ENCODE results near the gene SMAD5. TPM values are rescaled to one million over a fixed set of nuclear protein-coding genes. Genes with fewer than 3 reads are reported as not detected.

Gene SMAD5
- 8.8 TPM for polyA plus RNA-seq (2012; ENCODE audit: missing spikeins)

DNA sequence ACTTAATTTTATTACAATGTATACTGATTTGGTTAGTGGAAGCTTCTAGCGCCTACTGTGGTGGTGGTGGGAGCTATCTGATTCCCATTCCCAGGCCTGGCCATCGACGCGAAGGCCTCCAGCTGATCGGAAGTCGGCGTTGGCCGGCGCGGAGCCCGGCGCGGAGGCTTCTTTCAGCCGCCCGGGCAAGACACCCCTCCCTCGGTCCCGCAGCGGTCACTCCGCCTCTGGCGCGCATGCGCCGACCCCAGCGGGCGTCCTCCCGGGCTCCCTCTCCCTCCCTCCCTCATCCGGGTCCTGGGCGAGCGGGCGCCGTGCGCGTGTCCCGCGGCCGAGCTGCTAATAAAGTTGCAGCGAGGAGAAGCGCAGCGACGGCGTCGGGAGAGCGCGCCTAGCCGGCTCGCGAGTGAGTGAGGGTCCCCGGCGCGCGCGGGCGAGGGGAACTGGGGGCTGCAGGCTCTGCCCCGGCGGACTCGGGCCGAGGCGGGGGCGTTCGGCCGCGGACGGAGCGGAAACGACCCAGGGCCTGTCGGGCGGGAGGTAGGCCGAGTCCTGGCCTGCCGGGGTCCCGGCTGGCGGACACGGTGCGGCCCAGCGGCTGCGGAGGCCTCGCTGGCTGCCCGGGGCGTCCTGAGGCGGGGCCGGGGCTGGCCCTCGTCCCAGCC lies at the start of gene SMAD5:
SMAD5 (plus strand) TSS at position 289 of the 665 bp plus-strand sequence. CDS start 20,916 bp downstream, outside the sequence.
- TF ChIP-seq TAF1 (IDR thresholded peaks at IDR 0.05; ENCODE audit: borderline replicate concordance, low read depth, low read length), result no peak
- peak; percentile 46; the same call in 1 of the 2 replicates for TF ChIP-seq POLR2A (IDR thresholded peaks at IDR 0.05; ENCODE audit: low read depth, low read length)
- DNase-seq (ENCODE audit: insufficient read length) (peak; percentile 97), FAIRE-seq (peak; percentile 96)

DNA sequence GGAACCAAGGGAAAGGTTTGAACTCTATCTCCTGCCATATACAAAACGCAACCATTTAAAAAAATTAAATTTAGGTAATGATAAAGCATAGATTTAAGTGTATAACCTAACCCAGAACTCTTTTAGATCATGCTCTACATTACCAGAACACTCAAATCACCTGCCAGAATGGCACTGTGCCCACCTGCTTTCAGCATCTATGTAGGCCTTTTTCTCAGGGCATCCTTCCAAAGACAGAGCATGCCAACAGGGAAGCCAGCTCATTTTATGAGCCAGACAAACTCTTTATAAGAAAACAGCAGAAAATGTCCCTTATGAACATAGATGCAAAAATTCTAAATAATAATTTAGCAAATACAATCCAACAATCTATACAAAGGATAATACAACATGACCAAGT lies 47.9 kb upstream of the SMAD5 start:
- FAIRE-seq (no peak), DNase-seq (ENCODE audit: insufficient read length) (no peak)
- no peak for TF ChIP-seq TAF1 (IDR thresholded peaks at IDR 0.05; ENCODE audit: borderline replicate concordance, low read depth, low read length)
- TF ChIP-seq POLR2AphosphoS5 (IDR thresholded peaks at IDR 0.05; ENCODE audit: low read depth, low read length), result no peak
- TF ChIP-seq POLR2A (IDR thresholded peaks at IDR 0.05; ENCODE audit: low read depth, low read length), result no peak

DNA sequence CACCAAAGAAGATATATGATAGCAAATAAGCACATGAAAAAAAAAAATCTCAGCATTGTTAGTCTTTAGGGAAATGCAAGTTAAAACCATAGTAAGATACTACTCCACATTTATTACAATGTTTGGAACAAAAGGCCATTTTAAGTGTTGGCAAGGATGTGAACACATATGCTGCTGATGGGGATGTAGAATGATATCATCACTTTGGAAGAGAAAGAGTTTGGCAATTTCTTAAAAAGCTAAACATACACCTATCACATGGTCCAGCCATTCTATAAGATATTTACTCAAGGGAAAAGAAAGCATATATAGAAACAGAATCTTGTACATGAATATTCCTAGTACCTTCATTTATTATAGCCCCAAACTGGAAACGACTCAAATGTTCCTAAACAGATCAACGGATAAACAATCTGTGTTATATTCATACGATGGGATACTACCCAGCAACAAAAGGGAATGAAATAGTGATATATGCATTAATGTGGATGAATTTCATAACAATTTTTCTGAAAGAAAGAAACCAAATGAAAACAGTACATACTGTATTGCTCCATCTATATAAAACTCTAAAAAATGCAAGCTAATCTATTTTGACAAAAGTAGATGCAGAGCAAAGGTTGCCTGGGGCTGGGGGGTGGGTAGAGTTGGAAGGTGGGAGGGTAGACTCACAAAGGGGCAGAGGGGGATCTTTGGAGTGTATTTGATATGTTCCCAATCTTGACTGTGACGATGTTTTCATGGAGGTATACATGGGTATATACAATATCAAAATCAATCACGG lies 45.7 kb upstream of the SMAD5 start:
- FAIRE-seq, result no peak
- DNase-seq (ENCODE audit: insufficient read length), result no peak
- TF ChIP-seq TAF1 (IDR thresholded peaks at IDR 0.05; ENCODE audit: borderline replicate concordance, low read depth, low read length) (no peak), POLR2AphosphoS5 (IDR thresholded peaks at IDR 0.05; ENCODE audit: low read depth, low read length) (no peak), POLR2A (IDR thresholded peaks at IDR 0.05; ENCODE audit: low read depth, low read length) (no peak)

DNA sequence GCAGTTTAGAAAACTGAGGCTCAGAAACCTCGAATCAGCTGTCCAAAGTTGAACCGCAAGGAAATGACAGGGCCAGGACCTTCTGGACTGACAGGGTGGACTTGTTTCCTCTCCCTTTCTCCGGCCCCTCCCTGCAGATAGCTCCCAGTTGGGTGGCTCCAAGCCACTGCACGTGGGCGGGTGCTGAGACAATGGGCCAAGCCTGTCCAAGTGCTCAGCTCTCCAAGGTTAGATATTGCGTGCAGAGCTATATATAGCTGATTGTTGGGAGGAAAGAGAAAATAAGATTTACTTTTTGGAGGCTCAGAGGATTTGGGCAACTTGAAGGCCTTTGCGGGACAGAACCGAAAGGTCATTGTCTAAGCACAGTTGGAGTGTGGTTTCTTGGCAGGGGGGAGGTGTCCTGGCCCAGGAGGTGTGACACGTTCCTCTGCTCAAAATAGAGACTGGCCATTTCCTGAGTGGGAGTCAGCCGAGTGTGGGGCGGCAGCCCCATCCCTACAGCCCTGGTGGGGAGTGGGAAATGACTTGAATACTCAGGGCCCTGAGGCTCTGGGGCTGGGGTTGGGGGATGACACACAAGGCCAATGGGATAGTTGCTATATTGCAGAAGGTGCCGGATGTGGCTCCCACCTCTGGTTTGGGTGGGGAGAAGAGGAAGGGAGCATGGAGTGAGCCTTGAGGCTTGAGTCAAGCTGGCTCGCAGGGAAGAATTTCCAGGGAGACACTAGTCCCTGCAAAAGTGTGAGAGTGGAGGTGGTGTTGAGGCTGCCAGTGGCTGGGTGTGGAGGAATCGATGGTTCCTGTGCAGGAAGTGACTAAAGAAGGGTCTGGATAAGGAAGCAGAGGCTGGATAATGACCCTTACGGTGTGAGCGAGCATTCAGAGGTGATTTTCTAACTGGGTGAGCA lies 44.4 kb upstream of the SMAD5 start:
- FAIRE-seq (no peak), DNase-seq (ENCODE audit: insufficient read length) (no peak)
- TF ChIP-seq POLR2A (IDR thresholded peaks at IDR 0.05; ENCODE audit: low read depth, low read length), result no peak
- TF ChIP-seq TAF1 (IDR thresholded peaks at IDR 0.05; ENCODE audit: borderline replicate concordance, low read depth, low read length), result no peak
- TF ChIP-seq POLR2AphosphoS5 (IDR thresholded peaks at IDR 0.05; ENCODE audit: low read depth, low read length), result no peak

DNA sequence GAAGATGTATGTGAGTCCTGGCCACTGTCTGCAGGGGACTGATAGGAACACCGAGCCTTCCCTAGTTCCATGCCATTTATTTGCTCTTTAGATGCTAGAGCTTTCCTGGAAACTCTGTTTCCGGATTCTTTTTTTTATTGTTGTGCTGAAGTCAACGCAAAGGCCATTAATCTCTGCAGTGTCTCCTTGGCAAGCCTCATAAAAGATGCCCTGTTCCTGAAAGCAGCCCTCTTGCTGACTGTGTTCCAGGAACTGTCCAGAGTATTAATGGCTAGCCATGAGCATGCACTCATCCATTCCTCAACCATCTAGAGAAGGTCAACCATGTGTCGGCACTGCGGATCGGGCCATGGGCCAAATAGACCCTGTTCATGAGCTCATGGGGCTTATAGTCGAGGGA lies 42.9 kb upstream of the SMAD5 start:
- TF ChIP-seq POLR2A (IDR thresholded peaks at IDR 0.05; ENCODE audit: low read depth, low read length) (no peak), POLR2AphosphoS5 (IDR thresholded peaks at IDR 0.05; ENCODE audit: low read depth, low read length) (no peak), TAF1 (IDR thresholded peaks at IDR 0.05; ENCODE audit: borderline replicate concordance, low read depth, low read length) (no peak)
- FAIRE-seq (no peak), DNase-seq (ENCODE audit: insufficient read length) (no peak)

DNA sequence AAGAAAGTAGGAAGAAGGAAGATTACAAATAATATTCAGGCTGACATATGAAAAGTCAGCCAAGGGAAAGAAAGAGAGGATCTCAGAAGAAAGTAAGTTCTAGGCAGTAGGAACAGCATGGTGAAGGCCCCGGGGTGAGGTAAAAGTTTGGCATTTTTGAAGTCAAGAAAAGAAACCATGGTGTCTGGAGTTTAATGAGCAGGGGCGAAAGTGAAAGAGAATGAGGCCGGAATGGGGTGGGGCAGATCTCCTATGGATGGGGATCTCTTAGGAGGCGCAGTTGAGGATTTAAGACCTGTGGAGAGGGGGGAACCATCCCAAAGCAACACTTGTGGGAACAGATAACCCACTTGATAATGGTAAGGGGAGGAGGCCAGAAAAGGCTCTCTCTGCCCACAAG lies 42.3 kb upstream of the SMAD5 start:
- no peak for TF ChIP-seq POLR2AphosphoS5 (IDR thresholded peaks at IDR 0.05; ENCODE audit: low read depth, low read length)
- no peak for TF ChIP-seq TAF1 (IDR thresholded peaks at IDR 0.05; ENCODE audit: borderline replicate concordance, low read depth, low read length)
- TF ChIP-seq POLR2A (IDR thresholded peaks at IDR 0.05; ENCODE audit: low read depth, low read length), result no peak
- FAIRE-seq (no peak), DNase-seq (ENCODE audit: insufficient read length) (no peak)

DNA sequence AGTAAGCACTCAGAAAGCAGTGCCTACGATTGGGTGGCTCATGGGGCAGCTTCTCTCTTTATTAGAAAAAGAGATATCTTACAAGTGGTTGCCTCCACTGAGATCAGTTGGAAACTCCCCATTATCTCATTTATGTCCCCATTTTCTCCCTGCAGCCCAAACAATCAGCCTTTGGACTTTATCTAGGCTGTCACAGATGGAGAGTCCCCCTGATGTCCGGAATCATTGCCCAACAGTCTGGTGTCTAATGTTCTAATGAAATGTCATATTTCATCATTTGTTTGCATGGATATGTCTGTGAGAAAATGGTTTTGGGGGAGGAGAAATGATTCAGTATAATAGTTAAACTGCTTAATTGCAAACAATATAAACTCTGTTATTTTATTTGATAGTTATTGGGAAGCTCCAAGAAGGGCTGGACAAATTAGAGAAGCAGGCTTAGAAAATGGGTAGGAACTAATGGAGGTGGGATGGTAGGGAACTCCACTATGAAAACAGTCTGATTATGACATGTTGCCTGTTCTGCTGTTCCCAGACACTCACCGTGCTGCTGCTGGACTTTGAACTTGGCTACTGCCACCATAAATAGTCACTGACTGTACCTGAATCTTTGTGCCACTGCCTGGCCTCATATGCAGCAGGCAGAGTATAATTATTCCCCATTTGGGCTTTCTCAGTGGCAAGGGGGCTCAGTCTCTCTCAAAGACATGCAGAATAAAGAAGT lies 38.3 kb upstream of the SMAD5 start:
- no peak for TF ChIP-seq TAF1 (IDR thresholded peaks at IDR 0.05; ENCODE audit: borderline replicate concordance, low read depth, low read length)
- TF ChIP-seq POLR2AphosphoS5 (IDR thresholded peaks at IDR 0.05; ENCODE audit: low read depth, low read length), result no peak
- FAIRE-seq, result no peak
- no peak for DNase-seq (ENCODE audit: insufficient read length)

DNA sequence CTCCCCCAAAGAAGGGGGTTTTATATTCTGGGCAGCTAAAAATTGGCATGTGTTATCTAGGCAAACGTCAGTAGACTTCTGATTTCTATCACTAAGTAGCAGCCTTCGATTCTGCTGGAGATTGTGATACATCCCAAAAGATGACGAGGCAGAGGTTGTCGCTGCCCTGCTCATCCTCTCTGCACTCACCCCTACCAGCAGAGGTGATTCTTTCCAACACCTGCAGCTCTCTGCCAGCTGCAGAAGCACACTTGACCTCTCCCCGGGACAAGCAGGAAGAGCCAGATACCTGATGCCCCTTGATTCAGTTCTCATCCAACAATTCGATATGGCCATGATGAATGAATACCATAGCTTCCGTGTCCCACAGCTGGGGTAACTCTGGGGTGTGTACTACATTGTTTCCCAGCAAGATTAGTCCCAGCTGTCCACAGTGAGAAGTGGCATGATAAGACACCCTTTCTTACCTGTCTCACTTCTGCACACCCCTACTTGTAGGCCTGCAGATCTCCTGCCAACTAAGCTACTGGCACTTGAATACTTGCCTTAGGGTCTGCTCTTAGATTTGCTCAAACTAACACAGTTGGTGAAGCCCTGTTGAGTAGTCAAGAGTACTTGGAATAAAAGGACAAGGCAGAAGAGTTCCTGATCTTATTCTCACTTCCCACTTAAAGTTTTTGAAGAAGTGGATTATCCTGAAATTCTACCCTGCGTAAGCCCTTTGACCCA lies 37.6 kb upstream of the SMAD5 start:
- TF ChIP-seq POLR2A (IDR thresholded peaks at IDR 0.05; ENCODE audit: low read depth, low read length), result no peak
- TF ChIP-seq POLR2AphosphoS5 (IDR thresholded peaks at IDR 0.05; ENCODE audit: low read depth, low read length), result no peak
- TF ChIP-seq TAF1 (IDR thresholded peaks at IDR 0.05; ENCODE audit: borderline replicate concordance, low read depth, low read length), result no peak
- DNase-seq (ENCODE audit: insufficient read length) (no peak), FAIRE-seq (no peak)

DNA sequence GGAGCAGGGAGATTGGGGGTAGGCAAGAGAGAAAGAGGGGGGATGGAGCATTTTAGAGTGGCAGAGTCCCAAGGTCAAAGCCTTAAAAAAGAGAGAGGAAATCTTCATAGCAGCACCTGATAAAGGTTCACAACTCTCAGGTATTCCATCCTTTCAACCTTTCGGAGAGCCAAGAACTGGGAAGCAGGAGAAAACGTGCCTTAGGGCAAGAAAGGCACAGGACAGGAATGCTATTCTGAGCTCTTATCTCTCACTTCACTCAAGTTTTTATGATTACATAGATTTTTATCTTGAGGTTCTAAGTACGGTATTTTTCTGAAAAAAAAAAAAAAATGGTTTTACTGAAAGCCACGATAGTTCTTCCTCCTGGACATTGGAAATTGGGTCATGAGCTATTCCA lies 34.5 kb upstream of the SMAD5 start:
- FAIRE-seq (no peak), DNase-seq (ENCODE audit: insufficient read length) (no peak)
- TF ChIP-seq POLR2A (IDR thresholded peaks at IDR 0.05; ENCODE audit: low read depth, low read length) (no peak), POLR2AphosphoS5 (IDR thresholded peaks at IDR 0.05; ENCODE audit: low read depth, low read length) (no peak), TAF1 (IDR thresholded peaks at IDR 0.05; ENCODE audit: borderline replicate concordance, low read depth, low read length) (no peak)

DNA sequence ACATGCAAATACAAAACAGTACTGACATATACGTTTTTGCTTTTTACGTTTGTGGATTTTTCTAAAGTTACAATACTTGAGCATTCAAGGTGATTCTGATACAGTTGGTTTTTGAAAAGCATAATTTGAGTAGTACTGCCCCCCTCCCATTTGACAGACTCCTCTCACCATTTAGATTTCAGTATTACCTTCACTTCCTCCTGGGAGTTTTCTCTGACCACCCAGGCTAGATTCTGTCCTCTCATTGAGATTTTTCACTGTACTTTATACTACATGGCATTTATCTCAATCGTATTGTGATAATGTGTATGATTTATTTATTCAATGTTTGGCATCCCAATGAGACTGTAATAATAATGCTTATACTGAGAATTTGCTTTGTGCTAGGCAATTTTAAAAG lies 32.8 kb upstream of the SMAD5 start:
- FAIRE-seq (no peak), DNase-seq (ENCODE audit: insufficient read length) (no peak)
- TF ChIP-seq TAF1 (IDR thresholded peaks at IDR 0.05; ENCODE audit: borderline replicate concordance, low read depth, low read length) (no peak), POLR2A (IDR thresholded peaks at IDR 0.05; ENCODE audit: low read depth, low read length) (no peak), POLR2AphosphoS5 (IDR thresholded peaks at IDR 0.05; ENCODE audit: low read depth, low read length) (no peak)
